ENCODE data around the gene TSPAN5. TPM values are rescaled to one million over a fixed set of nuclear protein-coding genes. Genes with fewer than 3 reads are reported as not detected.

Gene TSPAN5
- polyA plus RNA-seq, 1 of the 3 experiments (the other 2 are of a cell fraction) = 38.6 TPM

- TF ChIP-seq PBX3 (IDR thresholded peaks at IDR 0.05) = 0 out of 2 replicates have a peak, but pooled peaks have one; percentile 18
- no peak for TF ChIP-seq NRF1 (IDR thresholded peaks at IDR 0.05; ENCODE audit: low read depth, low read length)
- peak; percentile 37; the same call in 1 of the 2 replicates for TF ChIP-seq USF1 (IDR thresholded peaks at IDR 0.05; ENCODE audit: borderline replicate concordance, low read depth)
- POLR2A ChIA-PET = no interaction called here
- peaks cover 97% of the 10 kb centered on the region for H3K79me2 ChIP-seq (ENCODE audit: insufficient read depth)
These were observed 101.1 kb downstream of the TSPAN5 start for GRCh38 chr4:98557194-98557892.

GRCh38 chr4:98556451-98556850, 102.0 kb downstream of the TSPAN5 start:
- H3K9ac ChIP-seq = no peak overlapping the region
- H3F3A ChIP-seq (replicated peaks; ENCODE audit: insufficient read depth) = peaks cover 9% of the 10 kb centered on the region
- H3K4me3 ChIP-seq (ENCODE audit: low read depth in 2 of 2, low read length in 1 of 2) = no peak overlapping the region
- peak overlapping the region; percentile 38; the same call in 1 of the 2 replicates for H3K4me2 ChIP-seq
- peaks cover 0 to 46% of the 10 kb centered on the region in 2 experiments; a peak in 3 of 4 replicates for H3K4me1 ChIP-seq (ENCODE audit: control insufficient read depth in 1 of 2, insufficient read depth in 2 of 2, low read depth in 1 of 2, low read length in 1 of 2)
- H3K27me3 ChIP-seq (ENCODE audit: insufficient read depth) = no peaks in the 10 kb centered on the region
- H3K79me2 ChIP-seq (ENCODE audit: insufficient read depth) = peaks cover 94% of the 10 kb centered on the region
- peak overlapping the region in 1 of 2 experiments; percentile 33; a peak in 1 of 4 replicates for H3K27ac ChIP-seq (ENCODE audit: low read depth in 2 of 2, low read length in 1 of 2)
- WGBS (ENCODE audit: low lambda C conversion rate) = 94% methylated on average over 2 of the region's 2 CpGs
- POLR2A ChIA-PET = no interaction called here
- H3K9me2 ChIP-seq = no peaks in the 10 kb centered on the region
- no peaks in the 10 kb centered on the region for H4K20me1 ChIP-seq (ENCODE audit: insufficient read depth)
- CTCF ChIA-PET = no interaction called here
- no peaks in the 10 kb centered on the region for H3K9me3 ChIP-seq
- peaks cover 0 to 12% of the 10 kb centered on the region in 2 experiments for H3K36me3 ChIP-seq (replicated peaks in 1 of 2; ENCODE audit: control insufficient read depth in 1 of 2, insufficient read depth in 2 of 2, low read length in 1 of 2)
- no peak overlapping the region for H2AFZ ChIP-seq (ENCODE audit: low read depth)
- no peak for DNase-seq
- TF ChIP-seq REST (IDR thresholded peaks at IDR 0.05; ENCODE audit: low read depth, low read length) = no peak
- no peak for TF ChIP-seq RCOR1 (IDR thresholded peaks at IDR 0.05; ENCODE audit: low read length)
- TF ChIP-seq FOXJ3 (CRISPR knock-in tag; IDR thresholded peaks at IDR 0.05) = no peak
- no peak for TF ChIP-seq RAD21 (IDR thresholded peaks at IDR 0.05; ENCODE audit: low read length)
- TF ChIP-seq FOXM1 (IDR thresholded peaks at IDR 0.05; ENCODE audit: low read depth) = no peak
- TF ChIP-seq NFIC (IDR thresholded peaks at IDR 0.05; ENCODE audit: borderline replicate concordance) = no peak
- TF ChIP-seq PBX3 (IDR thresholded peaks at IDR 0.05) = no peak
- no peak for TF ChIP-seq CHD2 (IDR thresholded peaks at IDR 0.05; ENCODE audit: low read length, partially characterized antibody)
- no peak for TF ChIP-seq ZBTB33 (IDR thresholded peaks at IDR 0.05; ENCODE audit: borderline replicate concordance, low read depth)
- TF ChIP-seq SMC3 (IDR thresholded peaks at IDR 0.05; ENCODE audit: low read depth, low read length) = no peak
- no peak for TF ChIP-seq ELF1 (IDR thresholded peaks at IDR 0.05)
- no peak for TF ChIP-seq MEF2A (IDR thresholded peaks at IDR 0.05; ENCODE audit: borderline replicate concordance, low read depth)
- no peak for TF ChIP-seq MXI1 (IDR thresholded peaks at IDR 0.05; ENCODE audit: low read depth, low read length)
- no peak for TF ChIP-seq RXRA (IDR thresholded peaks at IDR 0.05; ENCODE audit: borderline replicate concordance, low read depth)
- TF ChIP-seq EP300 (IDR thresholded peaks at IDR 0.05; ENCODE audit: borderline replicate concordance in 1 of 2, low read depth in 1 of 2, low read length in 1 of 2) = no peak

More at GRCh38 chr4:98557194-98557892, 101.1 kb downstream of the TSPAN5 start:
- H3K4me1 ChIP-seq (ENCODE audit: control insufficient read depth in 1 of 2, insufficient read depth in 2 of 2, low read depth in 1 of 2, low read length in 1 of 2) = peaks cover 0 to 46% of the 10 kb centered on the region in 2 experiments; a peak in 3 of 4 replicates
- H3K36me3 ChIP-seq (replicated peaks in 1 of 2; ENCODE audit: control insufficient read depth in 1 of 2, insufficient read depth in 2 of 2, low read length in 1 of 2) = peaks cover 0 to 12% of the 10 kb centered on the region in 2 experiments
- no peak overlapping the region for H2AFZ ChIP-seq (ENCODE audit: low read depth)
- DNase-seq = no peak
- no peaks in the 10 kb centered on the region for H3K27me3 ChIP-seq (ENCODE audit: insufficient read depth)
- H3K9ac ChIP-seq = no peak overlapping the region
- no peaks in the 10 kb centered on the region for H3K9me2 ChIP-seq
- CTCF ChIA-PET = no interaction called here
- H3K27ac ChIP-seq (ENCODE audit: low read depth in 2 of 2, low read length in 1 of 2) = peak overlapping the region in 1 of 2 experiments; percentile 33; a peak in 1 of 4 replicates
- H3K9me3 ChIP-seq = no peaks in the 10 kb centered on the region
- peaks cover 9% of the 10 kb centered on the region for H3F3A ChIP-seq (replicated peaks; ENCODE audit: insufficient read depth)
- H4K20me1 ChIP-seq (ENCODE audit: insufficient read depth) = no peaks in the 10 kb centered on the region
- H3K4me2 ChIP-seq = no peak overlapping the region
- no peak overlapping the region for H3K4me3 ChIP-seq (ENCODE audit: low read depth in 2 of 2, low read length in 1 of 2)
- WGBS (ENCODE audit: low lambda C conversion rate) = 67% methylated on average over 7 of the region's 7 CpGs

Data from SK-N-SH (cell line).